GM10266 (cell line): ENCODE measurements around the gene ARHGAP42.
A peak's percentile ranks its signal among the peaks of the same experiment; 100 is the strongest.

ENCODE experiments used
- DNase-seq: peaks from one replicate; pipeline ENCODE4 v3.0.0; 2012; ENCODE audit errors: extremely low spot score
- CTCF ChIP-seq: IDR thresholded peaks from 2 replicates; pipeline ENCODE4 v1.5.1; 2012; ENCODE audit warnings: mild to moderate bottlenecking, low read depth; ENCODE audit not compliant: control insufficient read depth, insufficient read depth; ENCODE audit errors: missing control alignments

ARHGAP42 gene

GRCh38 chr11:100855466-100856067 lies 168.5 kb downstream of the ARHGAP42 start:
- TF ChIP-seq CTCF: peak; percentile 45
- DNase-seq: peak; percentile 4

GRCh38 chr11:100857236-100858005 lies 170.3 kb downstream of the ARHGAP42 start:
- no peak for TF ChIP-seq CTCF
- DNase-seq: no peak

GRCh38 chr11:100860318-100861155 lies 173.4 kb downstream of the ARHGAP42 start:
- no peak for TF ChIP-seq CTCF
- DNase-seq: no peak

- TF ChIP-seq CTCF: no peak
- no peak for DNase-seq
These were observed 174.1 kb downstream of the ARHGAP42 start for GRCh38 chr11:100861212-100861611.

GRCh38 chr11:100863080-100863581 lies 176.0 kb downstream of the ARHGAP42 start:
- TF ChIP-seq CTCF: no peak
- DNase-seq: no peak

GRCh38 chr11:100865443-100866065 lies 178.5 kb downstream of the ARHGAP42 start:
- no peak for DNase-seq
- TF ChIP-seq CTCF: no peak
